HG03196 (cell line): ENCODE measurements around the gene RAP1GAP2.

Experiments used
- ATAC-seq: cut with Tn5 transposase; IDR thresholded peaks from one replicate; pipeline ENCODE4 v1.9.1; 2021; ENCODE audit not compliant: unreplicated experiment

RAP1GAP2 gene

DNA sequence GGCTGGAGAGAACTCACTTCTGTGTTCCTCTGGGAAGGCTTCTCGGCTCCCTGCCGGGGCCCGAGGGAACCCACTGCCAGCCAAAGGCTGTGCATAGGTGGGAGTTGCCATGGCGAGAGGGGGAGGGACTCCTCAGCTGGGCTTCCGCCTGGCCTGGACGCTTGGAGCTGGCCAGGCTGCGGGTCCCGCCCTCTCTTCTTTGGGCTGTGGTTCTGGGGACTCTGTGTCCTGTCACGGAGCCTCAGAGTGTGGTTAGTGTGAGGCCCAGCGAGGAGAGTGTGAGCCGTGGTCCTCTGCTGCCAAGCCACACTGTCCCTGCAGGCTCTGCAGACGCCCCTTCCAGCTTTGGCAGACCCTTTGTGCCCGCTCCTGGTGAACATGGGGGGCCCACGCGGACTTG lies 144.1 kb downstream of the RAP1GAP2 start:
- no peak for ATAC-seq

DNA sequence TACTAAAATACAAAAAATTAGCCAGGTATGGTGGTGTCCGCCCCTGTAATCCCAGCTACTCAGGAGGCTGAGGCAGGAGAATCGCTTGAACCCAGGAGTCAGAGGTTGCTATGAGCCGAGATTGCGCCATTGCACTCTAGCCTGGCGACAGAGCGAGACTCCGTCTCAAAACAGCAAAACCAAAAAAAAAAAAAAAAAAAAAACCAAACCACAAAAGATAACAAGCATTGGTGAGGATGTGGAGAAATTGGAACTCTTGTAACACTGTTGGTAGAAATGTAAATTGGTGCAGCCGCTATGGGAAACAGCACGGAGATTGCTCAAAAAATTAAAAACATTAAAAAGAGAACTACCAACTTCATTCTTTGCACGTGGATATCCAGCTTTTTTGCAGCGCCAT lies 147.7 kb downstream of the RAP1GAP2 start:
- ATAC-seq: no peak

DNA sequence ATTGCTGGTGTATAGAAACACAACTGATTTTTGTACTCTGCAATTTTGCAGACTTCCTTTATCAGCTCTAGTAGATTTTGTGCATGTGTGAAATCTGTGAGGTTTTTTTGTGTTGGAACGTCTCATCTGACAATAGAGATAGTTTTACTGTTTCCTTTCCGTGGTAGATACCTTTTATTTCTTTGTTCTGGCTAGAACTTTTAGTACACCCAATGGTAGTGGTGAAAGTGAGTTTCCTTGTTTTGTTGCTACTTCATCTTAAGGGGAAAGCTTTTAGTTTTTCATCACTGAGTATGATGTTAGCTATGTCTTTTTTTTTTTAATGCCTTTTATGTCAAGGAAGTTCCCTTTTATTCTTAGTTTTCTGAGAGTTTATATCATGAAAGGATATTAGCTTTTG lies 149.1 kb downstream of the RAP1GAP2 start:
- ATAC-seq: no peak

DNA sequence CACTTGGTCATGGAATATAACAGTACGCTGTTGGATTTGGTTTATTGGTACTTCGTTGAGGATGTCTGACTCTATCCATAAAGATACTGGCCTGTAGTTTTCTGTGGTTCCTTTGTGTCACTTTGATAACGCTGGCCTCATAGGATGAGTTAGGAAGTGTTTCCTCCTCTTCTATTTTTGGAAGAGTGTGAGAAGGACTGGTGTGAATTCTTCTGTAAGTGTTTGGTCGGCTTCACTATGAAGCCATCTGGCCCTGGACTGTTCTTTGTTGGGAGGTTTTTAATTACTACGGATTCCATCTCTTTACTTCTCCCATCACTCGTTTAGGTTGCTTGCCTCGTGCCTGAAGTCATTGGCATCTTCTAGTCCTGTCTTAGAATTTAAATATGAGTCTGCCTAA lies 149.9 kb downstream of the RAP1GAP2 start:
- no peak for ATAC-seq

DNA sequence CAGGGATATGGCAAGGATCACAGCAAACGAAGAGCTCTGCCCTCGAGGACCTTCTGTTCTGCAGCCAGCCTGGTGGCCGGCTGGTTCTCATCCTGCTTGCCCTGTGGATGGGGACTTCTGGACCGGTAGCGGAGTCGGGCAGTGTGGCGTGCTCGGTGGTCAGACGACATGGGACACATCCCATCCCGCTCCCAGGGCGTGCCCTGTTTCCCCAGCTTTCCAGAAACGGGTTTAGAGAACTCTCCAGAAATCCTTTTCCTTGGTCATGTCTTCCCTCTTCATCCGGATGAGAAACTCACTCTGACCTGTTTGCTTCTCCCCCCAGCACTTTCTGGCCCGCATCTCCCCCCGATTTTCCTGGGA lies 151.3 kb downstream of the RAP1GAP2 start:
- no peak for ATAC-seq

DNA sequence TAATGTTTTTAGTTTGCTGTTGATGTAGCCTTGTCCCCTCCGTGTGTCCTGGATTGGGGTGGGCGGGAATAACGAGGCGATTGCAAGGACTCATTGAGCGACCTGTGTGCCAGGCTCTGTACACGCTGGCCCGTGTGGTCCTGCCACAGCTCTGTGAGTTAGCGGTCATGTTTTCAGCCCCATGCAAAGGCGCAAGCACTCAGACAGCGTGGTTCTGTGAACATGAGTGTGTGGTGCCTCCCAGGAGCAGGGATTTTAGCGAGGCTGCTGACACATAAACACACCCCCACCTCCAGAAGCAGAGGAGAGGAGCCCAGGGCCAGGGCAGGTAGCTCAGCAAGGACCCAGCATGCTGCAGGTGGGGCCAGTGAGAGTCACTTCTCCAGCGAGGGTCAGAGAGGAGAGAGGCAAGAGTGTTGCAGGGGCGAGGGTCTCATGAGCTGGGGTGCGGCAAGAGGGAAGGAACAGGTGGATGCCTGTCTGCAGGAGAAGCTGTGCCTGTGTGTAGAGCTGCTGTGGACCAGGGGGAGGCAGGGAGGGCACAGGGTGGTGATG lies 151.8 kb downstream of the RAP1GAP2 start:
- ATAC-seq: no peak

DNA sequence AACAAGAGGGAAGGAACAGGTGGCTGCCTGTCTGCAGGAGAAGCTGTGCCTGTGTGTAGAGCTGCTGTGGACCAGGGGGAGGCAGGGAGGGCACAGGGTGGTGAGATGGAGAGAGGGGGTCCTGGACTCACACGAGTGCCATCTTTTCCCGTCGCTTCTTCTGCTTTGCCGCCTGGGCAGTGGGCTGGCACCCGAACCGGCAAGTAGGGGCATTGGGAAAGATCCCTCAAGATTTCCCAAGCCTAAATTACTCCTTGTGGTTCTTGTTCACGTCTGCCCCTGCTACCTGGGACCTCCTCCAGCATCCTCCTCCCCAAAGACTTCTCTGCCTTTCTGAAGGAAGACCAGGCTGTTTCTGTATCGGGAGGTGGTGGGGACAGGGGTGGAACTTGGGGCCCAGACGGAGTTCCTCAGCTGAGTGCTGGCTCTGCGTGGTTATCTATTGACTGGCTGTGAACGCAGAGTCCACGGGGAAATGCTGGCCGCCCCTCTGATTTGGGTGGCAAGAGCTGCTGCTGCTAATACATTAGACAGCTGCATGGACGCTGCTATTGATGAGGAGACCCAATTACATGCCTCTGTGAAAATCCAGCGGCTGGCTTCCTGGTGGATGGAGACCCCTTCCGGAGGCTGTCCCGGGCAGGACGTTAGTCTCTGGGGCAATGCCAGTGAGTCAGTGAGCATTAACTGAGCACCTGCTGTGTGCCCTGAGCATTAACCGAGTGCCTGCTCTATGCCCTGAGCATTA lies 152.7 kb downstream of the RAP1GAP2 start:
- no peak for ATAC-seq

DNA sequence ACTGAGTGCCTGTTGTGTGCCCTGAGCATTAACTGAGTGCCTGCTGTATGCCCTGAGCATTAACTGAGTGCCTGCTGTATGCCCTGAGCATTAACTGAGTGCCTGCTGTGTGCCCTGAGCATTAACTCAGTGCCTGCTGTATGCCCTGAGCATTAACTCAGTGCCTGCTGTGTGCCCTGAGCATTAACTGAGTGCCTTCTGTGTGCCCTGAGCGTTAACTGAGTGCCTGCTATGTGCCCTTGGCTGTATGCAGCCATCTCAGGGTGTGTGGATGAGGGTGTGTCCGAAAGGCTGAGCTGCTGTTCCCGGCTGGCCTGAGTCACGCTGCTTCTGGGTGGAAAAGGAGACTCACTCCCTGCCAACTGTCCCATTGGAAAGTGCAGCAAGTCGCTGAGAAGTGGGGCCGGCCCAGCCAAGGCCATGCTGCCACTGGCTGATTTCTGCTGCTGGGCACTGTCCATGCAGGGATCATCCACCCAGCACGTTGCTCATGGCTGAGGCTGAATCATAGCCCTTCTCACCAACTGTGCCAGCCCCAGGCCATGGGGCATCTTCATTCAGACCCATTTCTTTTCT lies 153.3 kb downstream of the RAP1GAP2 start:
- ATAC-seq: no peak

DNA sequence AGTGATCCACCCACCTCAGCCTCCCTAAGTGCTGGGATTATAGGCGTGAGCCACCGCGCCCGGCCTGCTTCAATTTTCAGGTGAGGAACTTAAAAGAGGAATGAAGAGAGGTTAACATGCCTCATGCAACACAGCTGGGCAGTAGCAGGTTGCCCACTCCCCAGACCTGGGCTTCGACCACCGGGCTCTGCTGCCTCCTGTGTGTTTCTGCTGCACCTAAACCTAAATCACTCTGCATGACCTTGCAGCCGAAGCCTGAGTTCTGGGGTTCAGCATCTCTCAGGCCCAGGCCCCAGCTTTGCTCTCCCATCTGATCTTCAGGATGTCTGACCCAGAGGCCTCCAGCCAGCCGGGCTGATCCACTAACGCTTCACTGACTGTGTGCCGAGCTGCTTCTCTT lies 154.6 kb downstream of the RAP1GAP2 start:
- no peak for ATAC-seq

DNA sequence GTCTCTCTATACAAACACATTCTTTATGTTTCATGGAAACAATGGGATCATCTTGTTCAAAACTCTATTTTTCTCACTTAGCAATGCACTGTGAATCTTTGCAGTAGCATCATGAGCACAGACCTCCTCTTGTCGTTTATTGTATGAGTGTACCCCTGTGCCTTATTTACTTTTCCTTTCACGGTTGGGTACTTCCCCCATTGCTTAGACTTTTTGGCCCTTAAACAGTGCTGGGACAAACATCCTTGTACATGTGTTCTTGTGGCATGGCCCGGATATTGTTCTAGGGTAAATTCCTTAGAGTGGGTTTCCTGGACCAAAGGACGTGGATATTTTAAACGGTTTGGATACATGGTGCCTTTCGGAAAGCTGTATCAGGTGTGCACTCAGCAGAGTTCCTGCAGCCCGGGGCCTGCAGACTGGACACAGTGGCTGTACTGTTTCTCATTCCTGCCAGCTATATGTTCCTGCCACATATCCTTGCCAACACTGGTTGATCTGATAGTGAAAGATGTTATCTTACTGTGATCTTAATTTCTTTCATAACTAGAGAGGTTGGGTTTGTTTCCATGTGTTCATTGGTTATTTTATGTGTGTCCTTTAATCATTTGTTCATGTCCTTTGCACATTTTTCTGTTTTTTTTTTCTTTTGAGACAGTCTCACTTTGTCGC lies 156.1 kb downstream of the RAP1GAP2 start:
- ATAC-seq: no peak

DNA sequence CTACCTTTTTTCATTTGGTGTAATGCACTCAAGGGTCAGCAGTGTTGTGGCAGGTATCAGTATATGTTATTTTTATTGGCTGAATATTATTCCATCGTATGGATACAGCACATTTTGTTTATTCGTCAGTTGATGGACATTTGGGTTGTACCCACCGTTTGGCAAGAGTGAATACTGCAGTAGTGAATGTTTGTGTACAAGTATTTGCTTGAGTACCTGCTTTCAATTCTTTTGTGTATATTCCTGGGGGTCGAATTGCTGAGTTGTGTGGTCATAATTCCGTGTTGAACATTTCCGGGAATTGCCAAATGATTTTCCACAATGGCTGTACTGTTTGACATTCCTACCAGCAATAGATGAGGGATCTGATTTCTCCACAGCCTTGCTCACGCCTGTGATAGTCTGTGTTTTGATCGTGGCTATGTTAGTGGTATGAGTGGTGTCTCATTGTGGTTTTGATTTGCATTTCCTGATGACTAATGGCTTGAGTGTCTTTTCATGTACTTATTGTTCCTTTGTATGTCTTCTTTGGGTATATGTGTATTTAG lies 158.7 kb downstream of the RAP1GAP2 start:
- ATAC-seq: no peak

DNA sequence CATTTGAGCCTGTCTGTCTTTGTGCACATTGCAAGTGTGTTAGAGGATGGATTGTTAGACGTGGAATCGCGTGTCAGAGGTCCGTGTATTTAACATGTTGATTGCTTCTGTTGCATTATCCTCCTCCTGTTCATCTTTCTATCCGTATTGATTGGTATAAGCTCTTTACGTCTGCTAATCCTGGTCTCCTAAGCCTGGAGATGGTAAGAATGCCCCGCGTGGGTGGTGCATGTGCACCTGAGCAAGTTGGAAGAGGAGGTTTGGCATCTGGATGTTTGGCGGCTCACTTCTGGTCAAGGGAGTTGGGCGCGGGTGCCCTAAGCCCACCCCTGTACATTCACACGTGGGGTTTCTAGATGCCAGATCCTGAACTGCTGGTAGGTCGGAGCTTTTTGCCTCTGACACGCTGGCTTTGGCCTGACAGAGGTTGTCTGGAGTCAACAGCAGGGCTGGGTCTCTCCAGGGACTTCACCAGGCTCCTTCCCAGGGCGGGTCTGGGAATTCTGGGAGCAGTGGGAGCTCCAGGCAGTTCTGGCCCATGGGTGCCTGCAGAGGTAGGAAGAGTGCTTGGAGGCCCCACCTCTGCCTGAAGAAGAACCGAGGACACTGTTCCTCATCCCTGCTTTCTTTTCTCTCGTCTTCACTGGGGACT lies 159.8 kb downstream of the RAP1GAP2 start:
- ATAC-seq: no peak

DNA sequence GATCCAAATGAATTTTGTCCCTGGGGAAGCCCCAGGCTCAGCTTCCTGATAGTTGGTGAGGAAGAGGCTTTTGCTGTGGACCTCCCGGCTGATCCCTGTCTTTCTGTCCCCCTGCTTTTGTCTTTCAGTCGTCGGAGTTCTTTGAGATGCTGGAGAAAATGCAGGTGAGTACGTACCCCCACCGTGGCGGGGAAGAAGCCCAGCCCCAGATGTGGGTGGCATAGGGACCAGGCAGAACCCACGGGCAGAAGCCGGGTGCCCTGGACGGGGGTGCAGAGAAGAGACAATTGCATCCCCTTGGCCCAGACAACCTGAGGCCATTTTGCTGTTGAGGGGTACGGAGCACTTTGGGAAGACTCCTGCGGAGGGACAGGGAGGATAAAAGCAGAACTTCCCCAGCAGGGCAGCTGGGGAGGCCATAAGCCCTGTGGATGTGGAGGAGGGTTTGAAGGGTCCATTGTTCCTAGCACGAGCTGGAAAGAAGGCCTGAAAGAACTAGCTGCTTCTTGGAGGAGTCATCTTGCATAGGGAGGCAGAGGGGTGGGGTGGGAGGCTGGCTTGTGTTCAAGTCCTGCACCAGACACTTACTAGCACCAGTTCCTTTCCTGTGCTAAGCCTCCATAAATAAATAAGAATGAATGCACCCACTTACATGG lies 161.5 kb downstream of the RAP1GAP2 start:
- no peak for ATAC-seq

DNA sequence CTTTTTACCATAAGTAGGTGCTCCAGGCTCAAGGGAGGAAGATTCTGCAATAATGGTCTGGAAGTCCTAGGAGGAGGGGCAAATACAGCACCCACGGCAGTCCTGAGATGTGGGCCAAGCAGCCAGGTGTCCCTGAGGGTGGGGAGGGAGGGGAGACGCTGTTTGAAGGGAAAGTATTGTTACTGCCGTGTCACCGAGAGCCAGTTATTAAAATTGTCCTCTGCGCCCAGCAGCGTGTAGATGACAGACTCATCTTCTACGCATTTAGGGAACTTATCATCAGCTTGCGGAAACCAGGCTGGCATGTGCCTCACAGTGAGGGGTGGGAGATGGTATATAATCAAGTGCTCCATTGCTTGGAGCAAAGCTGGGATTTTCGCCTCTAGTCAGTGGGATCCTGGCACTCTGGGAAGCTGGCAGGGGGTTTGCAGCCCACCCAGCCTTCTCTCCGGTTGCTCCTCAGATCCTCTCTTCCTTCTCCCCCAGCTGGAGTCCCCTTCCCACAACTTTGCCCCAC lies 162.5 kb downstream of the RAP1GAP2 start:
- no peak for ATAC-seq

DNA sequence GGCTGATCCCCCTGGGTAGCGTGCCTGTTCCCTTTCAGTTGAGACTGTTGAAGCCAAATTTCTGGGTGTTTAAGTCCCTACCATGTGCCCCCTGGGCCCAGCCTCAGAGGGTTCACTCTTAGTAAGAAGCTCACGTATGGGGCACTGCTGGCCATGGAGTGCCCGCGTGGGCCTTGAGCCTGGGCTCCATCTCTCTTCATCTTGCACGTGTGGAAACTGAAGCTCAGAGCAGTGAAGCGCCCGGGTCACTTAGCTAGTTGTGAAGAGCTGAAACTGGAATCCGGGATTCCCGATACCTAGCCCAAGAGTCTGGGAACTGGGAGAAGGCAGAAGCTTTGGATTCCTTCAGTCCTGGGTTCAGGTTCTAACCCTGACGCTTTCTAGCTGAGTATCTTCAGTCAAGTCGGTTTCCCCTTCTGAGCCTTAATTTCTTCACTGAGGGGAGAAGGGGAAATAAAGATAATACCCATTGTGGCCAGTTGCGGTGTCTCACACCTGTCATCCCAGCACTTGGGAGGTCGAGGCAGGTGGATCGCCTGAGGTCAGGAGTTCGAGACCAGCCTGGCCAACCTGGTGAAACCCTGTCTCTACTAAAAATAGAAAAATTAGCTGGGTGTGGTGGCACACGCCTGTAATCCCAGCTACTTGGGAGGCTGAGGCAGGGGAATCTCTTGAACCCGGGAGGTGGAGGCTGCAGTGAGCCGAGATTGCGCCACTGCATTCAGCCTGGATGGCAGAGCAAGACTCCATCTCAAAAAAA lies 163.3 kb downstream of the RAP1GAP2 start:
- no peak for ATAC-seq

DNA sequence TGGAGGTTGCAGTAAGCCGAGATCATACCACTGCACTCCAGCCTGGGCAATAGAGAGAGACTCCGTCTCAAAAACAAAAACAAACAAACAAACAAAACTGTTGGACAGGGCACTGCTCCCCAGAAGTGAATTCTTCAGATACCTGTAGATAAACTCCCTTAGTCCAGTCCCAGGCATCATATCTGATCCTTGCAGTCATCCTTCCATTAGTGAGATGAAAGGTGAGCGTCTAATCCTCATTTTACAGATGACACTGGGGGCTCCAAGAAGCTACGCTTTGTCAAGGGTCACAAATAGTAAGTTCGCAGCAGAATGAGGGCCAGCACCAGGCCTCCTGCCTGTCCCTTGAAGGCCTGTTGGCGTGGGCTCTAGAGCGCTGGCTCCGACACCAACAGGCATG lies 165.2 kb downstream of the RAP1GAP2 start:
- no peak for ATAC-seq

DNA sequence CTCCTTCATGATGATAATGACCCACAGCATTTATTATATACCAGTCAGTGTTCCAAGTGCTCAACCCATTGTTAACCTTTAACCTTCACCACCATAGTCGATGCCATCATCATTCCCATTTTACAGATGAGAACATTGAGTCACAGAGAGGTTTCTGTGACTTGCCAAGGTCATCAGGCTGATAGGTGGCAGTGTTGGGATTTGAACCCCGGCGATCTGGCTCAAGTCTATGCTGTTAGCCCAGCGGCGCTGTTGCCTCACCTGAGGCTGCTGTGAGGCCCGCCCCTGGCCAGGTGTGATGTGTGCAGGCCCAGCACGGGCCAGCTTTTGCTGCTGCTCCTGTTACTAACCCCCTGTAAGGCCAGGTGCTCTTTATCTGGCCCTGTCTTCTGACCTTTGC lies 166.0 kb downstream of the RAP1GAP2 start:
- no peak for ATAC-seq

DNA sequence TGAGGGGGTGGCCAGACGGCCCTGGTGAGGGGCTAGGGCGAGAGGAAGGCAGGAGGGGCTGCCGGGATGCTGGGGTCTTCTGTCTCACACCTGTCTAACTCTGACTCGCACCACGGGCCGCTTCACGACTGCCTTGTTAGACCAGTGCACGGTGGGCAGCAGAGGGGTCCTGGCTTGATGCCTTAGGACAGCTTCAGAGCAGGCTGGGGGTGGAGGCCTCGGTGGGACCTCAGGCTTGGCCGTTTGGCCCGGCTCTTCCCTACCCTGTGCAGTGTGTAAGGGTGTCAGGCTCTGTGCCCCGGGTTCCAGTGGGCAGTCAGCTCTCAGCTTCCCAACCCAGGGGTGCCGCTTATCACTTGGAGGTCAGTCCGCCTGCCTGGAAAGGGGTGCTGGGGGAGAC lies 166.5 kb downstream of the RAP1GAP2 start:
- no peak for ATAC-seq

DNA sequence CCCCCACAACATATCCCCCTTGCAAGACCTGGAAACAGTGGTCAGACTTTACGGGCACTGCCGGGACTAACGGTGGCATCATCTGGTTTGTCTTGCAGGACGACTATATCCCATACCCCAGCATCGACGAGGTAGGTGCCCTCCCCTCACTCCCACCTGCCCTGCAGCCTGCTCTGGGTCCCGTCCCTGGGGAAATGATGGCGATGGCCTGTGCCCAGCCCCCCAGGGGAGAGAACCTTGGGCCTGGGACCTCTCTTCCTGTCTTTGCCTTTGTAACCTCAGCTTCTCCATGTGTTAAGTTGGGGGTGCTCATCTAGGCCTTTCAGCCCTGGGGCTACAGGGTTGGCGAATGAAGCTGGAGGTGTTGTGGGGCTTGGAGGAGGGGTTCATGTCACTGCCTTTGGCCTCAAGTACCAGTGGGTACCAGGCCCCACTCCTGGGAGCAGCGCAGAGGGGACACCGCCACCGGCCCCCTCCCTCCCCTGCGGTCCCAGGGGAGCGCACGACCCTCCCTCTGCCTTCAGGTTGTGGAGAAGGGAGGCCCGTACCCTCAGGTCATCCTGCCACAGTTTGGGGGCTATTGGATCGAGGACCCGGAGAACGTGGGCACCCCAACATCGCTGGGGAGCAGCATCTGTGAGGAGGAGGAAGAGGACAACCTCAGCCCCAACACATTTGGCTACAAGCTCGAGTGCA lies 167.2 kb downstream of the RAP1GAP2 start:
- ATAC-seq: no peak

DNA sequence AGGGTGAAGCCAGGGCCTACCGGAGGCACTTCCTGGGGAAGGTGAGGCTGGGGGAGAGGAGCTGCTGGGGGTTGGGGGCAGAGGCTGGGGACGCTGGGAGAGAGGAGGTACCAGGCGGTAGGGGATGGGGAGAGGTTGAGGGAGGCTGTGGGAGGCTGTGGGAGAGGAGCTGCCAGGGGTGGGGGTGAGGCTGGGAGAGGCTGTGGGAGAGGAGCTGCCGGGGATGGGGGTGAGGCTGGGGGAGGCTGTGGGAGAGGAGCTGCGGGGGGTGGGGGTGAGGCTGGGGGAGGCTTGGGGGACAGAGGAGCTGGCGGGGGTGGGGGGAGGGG lies 167.8 kb downstream of the RAP1GAP2 start:
- no peak for ATAC-seq
